Measurements from ENCODE around the gene SERP2. TPM values are rescaled to one million over a fixed set of nuclear protein-coding genes. Genes with fewer than 3 reads are reported as not detected.

Gene SERP2
- polyA plus RNA-seq, 1 donor from 2014 or later: 15.4 TPM

DNA sequence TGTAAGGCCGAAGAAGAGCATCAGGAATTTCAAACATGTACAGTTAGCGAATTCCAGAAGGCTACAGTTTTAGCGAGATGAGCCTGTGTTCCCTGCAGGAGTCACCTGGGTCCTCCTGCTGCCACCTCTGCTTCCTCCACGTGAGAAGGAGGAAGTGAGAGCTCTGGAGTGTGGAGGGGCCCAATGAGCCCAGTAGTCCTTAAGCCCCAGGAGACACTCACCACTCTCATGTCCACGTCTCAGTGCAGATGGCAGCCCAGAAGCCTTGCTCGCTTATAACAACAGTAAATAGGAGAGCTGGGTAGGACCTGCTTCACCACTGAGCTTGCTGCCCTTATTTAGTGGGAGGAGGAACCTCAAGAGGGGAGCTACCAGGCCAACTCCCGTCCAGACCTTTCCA, 44.3 kb downstream of the SERP2 start:
- H3K4me2 ChIP-seq (ENCODE audit: low read length): no peak overlapping the region
- H3K9ac ChIP-seq (ENCODE audit: low read length): no peak overlapping the region
- no peaks in the 10 kb centered on the region for H3F3A ChIP-seq (ENCODE audit: insufficient read depth, low read length, poor library complexity, severe bottlenecking)
- no peaks in the 10 kb centered on the region for H3K9me2 ChIP-seq (ENCODE audit: insufficient read depth, low read length)
- H3K79me2 ChIP-seq (replicated peaks; ENCODE audit: insufficient read depth, low read length): no peaks in the 10 kb centered on the region
- H3K4me3 ChIP-seq (ENCODE audit: low read length): no peak overlapping the region
- H2AFZ ChIP-seq (ENCODE audit: low read depth, low read length): no peak overlapping the region
- TF ChIP-seq REST (IDR thresholded peaks at IDR 0.05; ENCODE audit: borderline replicate concordance) (no peak), TAF1 (IDR thresholded peaks at IDR 0.05; ENCODE audit: low read depth) (no peak), RAD21 (conservative IDR thresholded peaks at IDR 0.05) (no peak), POLR2AphosphoS5 (IDR thresholded peaks at IDR 0.05) (no peak)
- TF ChIP-seq, protein P1, sequence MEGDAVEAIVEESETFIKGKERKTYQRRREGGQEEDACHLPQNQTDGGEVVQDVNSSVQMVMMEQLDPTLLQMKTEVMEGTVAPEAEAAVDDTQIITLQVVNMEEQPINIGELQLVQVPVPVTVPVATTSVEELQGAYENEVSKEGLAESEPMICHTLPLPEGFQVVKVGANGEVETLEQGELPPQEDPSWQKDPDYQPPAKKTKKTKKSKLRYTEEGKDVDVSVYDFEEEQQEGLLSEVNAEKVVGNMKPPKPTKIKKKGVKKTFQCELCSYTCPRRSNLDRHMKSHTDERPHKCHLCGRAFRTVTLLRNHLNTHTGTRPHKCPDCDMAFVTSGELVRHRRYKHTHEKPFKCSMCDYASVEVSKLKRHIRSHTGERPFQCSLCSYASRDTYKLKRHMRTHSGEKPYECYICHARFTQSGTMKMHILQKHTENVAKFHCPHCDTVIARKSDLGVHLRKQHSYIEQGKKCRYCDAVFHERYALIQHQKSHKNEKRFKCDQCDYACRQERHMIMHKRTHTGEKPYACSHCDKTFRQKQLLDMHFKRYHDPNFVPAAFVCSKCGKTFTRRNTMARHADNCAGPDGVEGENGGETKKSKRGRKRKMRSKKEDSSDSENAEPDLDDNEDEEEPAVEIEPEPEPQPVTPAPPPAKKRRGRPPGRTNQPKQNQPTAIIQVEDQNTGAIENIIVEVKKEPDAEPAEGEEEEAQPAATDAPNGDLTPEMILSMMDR (IDR thresholded peaks at IDR 0.05; ENCODE audit: poor library complexity, severe bottlenecking): no peak
- H3K27ac ChIP-seq (ENCODE audit: low read length): no peak overlapping the region
- H4K20me1 ChIP-seq (ENCODE audit: insufficient read depth): no peaks in the 10 kb centered on the region
- H3K27me3 ChIP-seq (ENCODE audit: insufficient read depth, low read depth, low read length): no peaks in the 10 kb centered on the region
- no peaks in the 10 kb centered on the region for H3K36me3 ChIP-seq (ENCODE audit: insufficient read depth, low read length)
- no peaks in the 10 kb centered on the region for H3K9me3 ChIP-seq (ENCODE audit: low read length)

DNA sequence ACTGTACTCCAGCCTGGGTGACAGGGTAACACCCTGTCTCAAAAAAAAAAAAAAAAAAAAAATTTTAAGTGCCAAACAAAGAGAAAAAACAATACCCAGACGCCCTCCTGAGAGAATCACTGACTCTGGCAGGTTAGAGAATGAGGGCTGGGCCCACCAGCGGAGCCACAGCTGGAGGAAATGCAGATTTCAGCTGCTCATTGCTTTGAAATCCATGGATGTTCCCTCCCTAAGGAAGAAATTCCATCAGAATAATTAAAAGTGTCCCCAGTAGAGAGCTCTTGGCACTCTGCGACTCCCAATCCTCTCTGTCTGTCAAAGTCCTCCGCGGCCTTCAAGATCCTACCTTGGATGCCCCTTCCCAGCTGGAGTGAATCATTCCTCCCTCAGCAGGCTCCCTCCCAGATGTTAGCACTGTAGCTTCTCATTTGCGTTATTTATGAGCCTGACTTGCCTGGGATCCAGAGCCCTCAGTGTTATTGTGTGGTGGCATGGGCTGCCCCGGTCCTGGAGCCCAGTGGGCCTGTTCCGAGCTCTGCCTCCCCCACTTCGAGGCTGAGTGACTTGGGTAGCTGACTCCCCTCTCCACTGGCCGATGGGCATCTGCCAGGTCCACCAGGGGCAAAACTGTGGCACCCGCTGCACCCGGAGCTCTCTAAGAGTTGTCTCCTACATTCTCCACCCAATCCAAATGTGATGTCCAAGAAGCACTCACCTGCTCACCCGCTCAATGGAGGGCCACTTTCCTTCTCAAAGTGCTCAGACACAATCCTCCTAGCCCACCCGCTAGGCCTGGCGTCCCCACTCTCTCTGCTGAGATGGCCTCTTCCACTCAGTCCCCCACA, 47.0 kb downstream of the SERP2 start:
- H3K79me2 ChIP-seq (replicated peaks; ENCODE audit: insufficient read depth, low read length): no peaks in the 10 kb centered on the region
- no peak overlapping the region for H3K27ac ChIP-seq (ENCODE audit: low read length)
- no peaks in the 10 kb centered on the region for H3K9me3 ChIP-seq (ENCODE audit: low read length)

More for the DNA sequence above, 47.0 kb downstream of the SERP2 start:
- no peaks in the 10 kb centered on the region for H3K27me3 ChIP-seq (ENCODE audit: insufficient read depth, low read depth, low read length)
- no peak overlapping the region for H3K9ac ChIP-seq (ENCODE audit: low read length)
- no peak overlapping the region for H3K4me3 ChIP-seq (ENCODE audit: low read length)
- H3K4me2 ChIP-seq (ENCODE audit: low read length): no peak overlapping the region
- no peaks in the 10 kb centered on the region for H3K36me3 ChIP-seq (ENCODE audit: insufficient read depth, low read length)
- no peaks in the 10 kb centered on the region for H3K9me2 ChIP-seq (ENCODE audit: insufficient read depth, low read length)
- no peaks in the 10 kb centered on the region for H3F3A ChIP-seq (ENCODE audit: insufficient read depth, low read length, poor library complexity, severe bottlenecking)
- H2AFZ ChIP-seq (ENCODE audit: low read depth, low read length): no peak overlapping the region
- no peaks in the 10 kb centered on the region for H4K20me1 ChIP-seq (ENCODE audit: insufficient read depth)
- no peak for TF ChIP-seq REST (IDR thresholded peaks at IDR 0.05; ENCODE audit: borderline replicate concordance)
- TF ChIP-seq TAF1 (IDR thresholded peaks at IDR 0.05; ENCODE audit: low read depth): no peak
- no peak for TF ChIP-seq EP300 (conservative IDR thresholded peaks at IDR 0.05; ENCODE audit: poor library complexity, severe bottlenecking)
- no peak for TF ChIP-seq SMC3 (conservative IDR thresholded peaks at IDR 0.05; ENCODE audit: poor library complexity)
- no peak for TF ChIP-seq RAD21 (conservative IDR thresholded peaks at IDR 0.05)
- TF ChIP-seq MXI1 (conservative IDR thresholded peaks at IDR 0.05; ENCODE audit: poor library complexity, severe bottlenecking): no peak
- TF ChIP-seq, protein P1 (IDR thresholded peaks at IDR 0.05; ENCODE audit: poor library complexity, severe bottlenecking): no peak
- no peak for TF ChIP-seq POLR2AphosphoS5 (IDR thresholded peaks at IDR 0.05)
- TF ChIP-seq EZH2 (IDR thresholded peaks at IDR 0.05; ENCODE audit: borderline replicate concordance, insufficient read depth, low read length, poor library complexity, severe bottlenecking): no peak

Data from neural cell (in vitro differentiated cells).